HG03521 (cell line): ENCODE results near the gene DLG2.
"Not testable (repeated sequence)": the region's sequence is repeated elsewhere in the genome, so short reads cannot be mapped to it uniquely, and the experiment has no call there.

Source experiments
- ATAC-seq: cut with Tn5 transposase; IDR thresholded peaks from one replicate; pipeline ENCODE4 v1.9.1; 2021; ENCODE audit warnings: mild to moderate bottlenecking, moderate library complexity; ENCODE audit not compliant: unreplicated experiment

The DLG2 gene

DNA sequence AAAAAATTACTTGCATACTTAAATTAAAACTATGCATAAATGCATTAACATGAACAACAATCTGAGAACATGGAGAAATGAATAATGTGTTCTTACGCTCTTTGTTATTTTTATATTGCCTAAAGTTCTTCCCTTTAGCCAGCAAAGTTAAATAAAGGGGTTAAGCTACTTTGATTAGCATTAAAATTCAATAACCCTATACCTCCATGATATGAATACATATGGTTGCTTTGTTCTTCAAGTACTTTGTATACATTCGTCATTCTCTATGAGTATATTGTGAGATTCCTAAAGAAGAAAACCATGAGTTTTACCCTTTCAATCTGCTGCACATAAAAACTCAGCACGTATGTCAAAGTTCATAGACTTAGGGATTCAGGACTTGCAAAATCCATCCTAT lies 578.3 kb downstream of the DLG2 start:
- ATAC-seq: no peak

GRCh38 chr11:85045716-85046115 lies 581.4 kb downstream of the DLG2 start:
- no peak for ATAC-seq

DNA sequence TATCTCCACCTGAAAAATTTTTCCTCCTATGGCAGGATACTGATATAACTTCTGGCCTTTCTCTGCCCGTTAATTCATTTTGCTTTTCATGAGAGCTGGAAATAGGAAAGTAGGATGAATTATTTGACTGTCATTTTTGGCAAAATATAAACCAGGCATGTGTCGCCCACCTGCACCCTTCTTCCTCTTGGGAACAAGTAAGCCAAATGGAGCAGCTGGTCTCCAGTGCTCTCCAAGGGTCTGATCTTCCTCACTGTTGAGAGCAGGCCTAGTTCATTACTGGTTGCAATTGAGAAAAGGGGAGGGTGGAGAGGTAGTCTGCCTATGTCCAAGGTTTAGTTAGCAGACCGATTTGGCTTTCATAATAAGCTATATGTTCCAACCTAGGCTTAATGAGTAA lies 582.2 kb downstream of the DLG2 start:
- no peak for ATAC-seq

DNA sequence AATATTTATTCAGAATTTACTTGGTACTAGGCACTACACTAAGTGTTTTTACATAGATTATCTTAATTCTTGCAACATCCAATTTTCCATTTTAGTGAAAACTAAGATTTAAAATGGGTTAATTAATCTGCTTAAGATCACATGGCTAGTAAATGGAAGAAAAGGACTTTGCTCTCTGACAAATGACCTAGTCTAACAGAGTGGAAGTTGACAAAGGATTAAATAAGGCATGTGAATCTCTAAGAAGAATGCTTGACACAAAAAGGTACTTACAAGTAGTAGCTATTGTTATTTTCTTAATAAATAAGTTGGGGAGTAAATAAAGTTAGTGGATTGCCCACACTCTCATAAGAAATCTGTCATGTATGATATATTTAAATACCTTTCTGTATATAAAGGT lies 584.8 kb downstream of the DLG2 start:
- ATAC-seq: no peak

GRCh38 chr11:85040166-85040565 lies 587.0 kb downstream of the DLG2 start:
- no peak for ATAC-seq

DNA sequence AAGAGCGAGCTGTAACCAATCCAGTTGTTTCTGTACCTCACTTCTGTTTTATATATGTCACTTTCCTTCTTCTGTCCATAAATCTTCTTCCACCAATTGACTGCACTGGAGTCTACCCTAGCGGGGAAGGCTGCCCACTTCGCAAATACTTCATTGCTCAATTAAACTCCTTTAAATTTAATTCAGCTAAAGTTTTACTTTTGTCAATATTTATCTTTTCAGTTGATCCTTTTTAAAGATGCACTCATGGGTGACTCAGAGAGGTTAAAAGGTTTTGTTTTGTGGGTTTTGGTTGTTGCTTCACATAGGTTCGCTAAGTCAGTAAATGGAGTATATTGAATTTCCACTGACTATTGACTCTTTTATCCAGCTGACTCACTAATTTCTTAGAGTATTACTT lies 597.2 kb downstream of the DLG2 start:
- ATAC-seq: no peak

DNA sequence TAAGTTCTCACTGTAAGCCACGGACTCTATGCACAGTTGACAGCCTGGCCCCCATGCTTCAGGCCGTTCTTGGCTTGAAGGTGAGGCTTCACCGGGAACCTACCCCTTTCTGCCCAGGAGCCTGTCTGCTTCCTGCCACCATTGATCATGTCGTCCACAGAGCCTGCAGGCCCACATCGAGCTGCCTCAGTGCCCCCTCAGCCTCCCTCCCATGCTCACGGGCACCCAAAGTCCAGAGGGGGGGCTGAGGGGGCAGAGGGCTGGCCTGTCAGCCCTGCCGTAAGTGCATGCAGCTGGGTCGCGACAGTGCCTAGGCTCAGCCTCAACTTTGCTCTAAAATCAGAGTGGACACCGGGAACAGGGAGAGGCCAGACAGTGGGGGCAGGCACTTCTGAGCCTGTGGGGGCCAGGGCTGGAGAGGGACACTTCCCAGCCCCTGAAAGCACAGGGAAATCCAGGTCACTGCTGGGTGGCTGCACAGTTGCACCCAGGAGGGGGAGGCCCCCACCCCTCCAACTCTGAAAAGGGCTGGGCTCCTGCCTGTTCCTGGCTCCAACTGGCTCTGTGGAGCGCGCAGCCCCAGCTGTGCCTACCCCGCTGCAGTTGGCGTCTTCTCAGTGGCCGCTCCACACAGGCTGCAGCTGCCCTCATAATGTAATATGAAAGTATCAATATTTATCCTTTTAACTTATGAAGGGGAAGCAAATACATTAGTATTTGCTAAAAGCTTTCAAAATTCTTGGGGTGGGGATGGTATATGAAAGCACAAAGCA lies 598.6 kb downstream of the DLG2 start:
- ATAC-seq: no peak

GRCh38 chr11:85027346-85027745 lies 599.8 kb downstream of the DLG2 start:
- no peak for ATAC-seq

- ATAC-seq: no peak
Measured at GRCh38 chr11:85021058-85021457, 606.1 kb downstream of the DLG2 start.

DNA sequence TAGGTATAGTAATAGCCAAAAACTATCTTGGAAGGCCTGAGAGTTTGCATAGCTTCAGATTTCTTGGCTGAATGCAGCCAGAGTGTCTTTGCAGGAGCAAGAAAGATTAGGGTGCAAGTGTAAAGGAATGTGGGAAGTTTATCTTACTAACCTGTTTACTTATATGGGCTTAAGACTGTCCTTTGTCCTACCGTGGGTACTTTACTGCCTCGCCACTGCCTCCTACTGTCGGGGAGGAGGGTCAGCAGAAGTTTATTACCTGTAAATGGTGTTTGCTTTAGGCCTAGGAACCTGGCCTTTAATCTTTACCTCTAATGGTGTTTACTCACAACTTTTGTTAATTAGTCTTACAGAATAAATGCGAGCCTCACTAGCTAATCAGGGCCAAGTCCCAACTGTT lies 633.8 kb downstream of the DLG2 start:
- ATAC-seq: no peak

DNA sequence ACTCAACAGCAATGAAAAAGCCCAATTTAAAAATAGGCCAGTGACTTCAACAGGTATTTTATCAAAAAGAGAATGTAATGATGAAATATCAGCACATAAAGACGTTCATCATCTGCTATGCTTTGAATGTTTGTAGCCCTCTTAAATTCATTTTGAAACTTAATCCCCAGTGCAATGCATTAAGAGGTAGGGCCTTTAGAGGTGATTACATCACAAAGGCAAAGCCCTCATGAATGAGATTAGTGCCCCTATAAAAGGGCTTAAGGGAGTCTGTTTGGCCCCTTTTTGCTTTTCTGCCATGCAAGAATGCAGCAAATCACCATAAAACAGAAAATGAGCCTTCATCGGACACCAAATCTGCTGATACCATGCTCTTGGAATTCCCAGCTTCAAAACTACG lies 637.0 kb downstream of the DLG2 start:
- no peak for ATAC-seq

GRCh38 chr11:84987686-84988187 lies 639.4 kb downstream of the DLG2 start:
- not testable (repeated sequence) for ATAC-seq

DNA sequence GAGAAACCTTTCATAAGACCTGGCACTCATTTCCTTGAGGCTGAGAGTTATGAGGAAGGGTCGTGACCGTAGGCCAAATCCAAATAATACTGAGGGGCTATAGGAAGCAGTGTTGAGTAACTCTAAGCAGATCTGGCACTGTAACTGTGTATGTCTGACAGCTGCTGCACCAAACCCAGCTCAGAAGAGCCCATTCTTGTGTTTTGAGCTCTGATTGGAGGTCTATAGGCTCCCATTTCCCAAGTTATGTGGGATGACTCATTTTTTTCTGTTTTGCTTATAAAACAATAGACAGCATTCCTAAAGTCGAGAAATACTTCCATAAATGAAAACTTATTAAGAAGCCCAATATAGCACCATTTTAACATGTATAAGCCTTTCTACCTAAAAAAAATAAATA lies 645.8 kb downstream of the DLG2 start:
- ATAC-seq: no peak

DNA sequence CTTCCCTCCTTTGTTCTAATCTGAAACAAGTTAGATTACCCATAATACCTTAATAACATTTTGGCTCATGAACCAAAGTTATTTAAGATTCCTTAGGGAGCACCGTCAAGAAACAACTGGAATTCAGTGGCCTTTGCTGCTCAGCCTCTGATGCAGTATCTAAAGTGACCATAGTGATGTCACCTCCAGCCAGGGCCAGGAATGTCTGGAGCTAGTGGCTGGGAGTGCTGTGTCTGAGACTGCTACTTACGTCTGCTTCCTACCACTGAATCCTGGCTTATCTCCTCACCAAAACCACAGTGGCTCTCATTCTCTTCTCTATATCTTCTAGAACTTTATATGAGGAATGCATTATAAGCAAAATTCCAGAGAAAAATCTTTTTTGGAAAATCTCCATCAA lies 658.0 kb downstream of the DLG2 start:
- no peak for ATAC-seq

- ATAC-seq: no peak
Measured at GRCh38 chr11:84965484-84965883, 661.7 kb downstream of the DLG2 start.

- no peak for ATAC-seq
Measured at GRCh38 chr11:84963240-84963639, 663.9 kb downstream of the DLG2 start.

GRCh38 chr11:84962018-84962417 lies 665.1 kb downstream of the DLG2 start:
- ATAC-seq: no peak

DNA sequence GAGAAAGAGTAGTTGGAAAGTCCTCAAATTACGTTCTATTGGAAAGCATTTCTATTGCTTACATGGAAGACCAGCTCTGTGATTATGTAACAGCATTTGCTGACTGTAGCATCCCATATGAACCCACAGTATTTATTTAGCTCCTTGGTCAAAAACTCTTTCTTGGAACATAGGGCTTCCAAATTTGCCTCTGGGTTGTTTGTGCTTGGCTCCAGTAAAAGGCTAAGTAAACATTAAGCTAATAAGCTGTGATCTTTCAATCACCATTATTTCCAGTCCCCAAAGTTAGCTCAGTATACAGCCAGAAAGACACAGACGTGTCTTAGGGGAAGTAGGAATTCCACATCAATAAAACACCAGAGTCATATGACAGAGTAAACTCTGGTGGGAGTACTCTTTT lies 668.8 kb downstream of the DLG2 start:
- no peak for ATAC-seq

DNA sequence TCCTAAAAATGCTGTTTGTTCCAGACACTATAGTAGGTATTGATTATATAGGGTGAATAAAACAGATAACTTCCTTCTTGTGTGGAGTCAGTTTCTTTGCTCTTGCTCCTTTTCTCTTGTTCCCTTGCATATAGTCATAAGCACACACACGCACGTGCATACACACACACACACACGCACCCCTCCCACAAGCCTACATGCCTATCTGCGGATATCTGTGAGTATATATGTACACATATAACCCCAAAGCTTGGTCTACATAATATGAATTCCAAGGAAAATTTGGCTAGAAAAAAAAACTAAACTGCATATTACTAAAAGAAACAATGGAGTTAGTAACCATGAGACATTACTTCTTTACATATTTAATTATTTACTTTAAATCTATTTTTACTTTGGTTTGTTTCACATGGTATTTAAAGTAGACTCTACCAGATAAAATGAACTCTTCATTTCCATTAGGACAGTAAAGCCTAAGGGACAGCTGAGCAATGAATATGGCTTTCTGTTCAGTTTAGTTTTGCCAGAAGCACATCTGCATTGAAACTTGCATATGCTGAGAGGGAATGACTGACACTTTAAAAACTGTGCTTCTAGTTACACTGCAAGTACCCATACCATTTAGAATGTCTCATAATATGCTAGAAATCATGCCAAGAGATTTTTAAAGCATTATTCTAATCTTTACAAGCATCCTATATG lies 676.4 kb downstream of the DLG2 start:
- no peak for ATAC-seq

- no peak for ATAC-seq
Measured at GRCh38 chr11:84947970-84948580, 679.1 kb downstream of the DLG2 start.

- no peak for ATAC-seq
Measured at GRCh38 chr11:84947070-84947469, 680.1 kb downstream of the DLG2 start.

DNA sequence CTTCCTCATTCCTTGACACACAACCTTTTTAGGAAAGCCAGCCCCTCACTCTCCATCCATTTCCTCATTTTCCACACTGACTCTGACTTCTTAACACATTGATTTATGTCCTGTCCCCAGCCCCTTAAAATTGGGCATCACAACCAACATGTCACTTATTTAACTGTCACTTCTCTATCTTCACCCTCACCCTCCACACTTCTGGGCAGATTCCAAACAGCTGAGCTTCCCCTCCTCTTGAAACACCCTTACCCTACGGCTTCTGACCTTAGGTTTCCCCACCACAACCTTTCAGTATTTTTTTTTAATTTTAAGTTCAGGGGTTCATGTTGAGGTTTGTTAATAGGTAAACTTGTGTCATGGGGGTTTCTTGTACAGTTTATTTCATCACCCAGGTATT lies 696.3 kb downstream of the DLG2 start:
- no peak for ATAC-seq
